ENCODE results near the gene UBP1.

The UBP1 gene

DNA sequence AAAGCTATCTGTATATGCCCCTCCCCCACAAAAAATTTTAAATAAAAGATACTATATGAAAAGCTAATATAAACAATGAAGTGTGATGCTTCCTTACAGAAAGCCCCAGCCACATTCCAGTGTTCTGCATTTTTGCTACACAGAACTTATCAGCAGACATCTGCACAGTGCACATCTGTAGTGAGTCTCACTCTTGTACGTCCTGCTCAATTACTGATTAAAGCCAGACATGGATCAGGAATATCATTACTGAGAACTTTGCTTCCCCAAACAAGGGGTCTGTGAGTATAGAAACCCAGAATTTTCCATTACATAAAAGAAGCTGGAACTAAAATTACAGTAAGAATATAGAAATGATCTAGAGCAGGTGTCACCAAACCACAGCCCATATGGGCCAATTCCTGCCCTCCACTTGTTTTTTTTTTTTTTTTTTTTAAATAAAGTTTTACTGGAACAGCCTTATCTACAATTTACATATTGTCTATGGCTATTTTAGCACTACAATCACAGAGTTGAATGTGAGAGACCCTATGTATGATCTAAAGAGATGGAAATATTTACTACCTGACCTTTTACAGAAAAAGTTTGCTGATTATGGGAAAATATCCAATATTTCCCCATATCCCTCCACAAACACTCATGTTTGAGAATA lies 45.7 kb downstream of the UBP1 start:
- no peak overlapping the region for H3K23ac ChIP-seq (ENCODE audit: low read length)
- no peaks in the 10 kb centered on the region for H3K4me1 ChIP-seq (ENCODE audit: control insufficient read depth, low read depth, low read length)
- H2BK15ac ChIP-seq (replicated peaks; ENCODE audit: low read depth) = no peak overlapping the region
- no peaks in the 10 kb centered on the region for H3K79me1 ChIP-seq (ENCODE audit: low read length)
- no peak overlapping the region for H2AK5ac ChIP-seq (ENCODE audit: low read length)
- no CpG with 5 or more reads among the region's 1 CpG for WGBS (ENCODE audit: extremely low coverage, insufficient coverage, low lambda C conversion rate)
- no peak overlapping the region for H2BK120ac ChIP-seq (ENCODE audit: low read depth, low read length)
- H3K18ac ChIP-seq (ENCODE audit: low read length) = no peak overlapping the region
- no peak overlapping the region for H3K4me2 ChIP-seq (ENCODE audit: low read length)
- H3K27ac ChIP-seq (ENCODE audit: low read depth, low read length) = no peak overlapping the region
- H3K36me3 ChIP-seq (ENCODE audit: control insufficient read depth, insufficient read depth, low read length) = peaks cover 10% of the 10 kb centered on the region
- no peak overlapping the region for H3K4me3 ChIP-seq (ENCODE audit: low read length)
- no peak overlapping the region for H3K4ac ChIP-seq (ENCODE audit: low read depth, low read length)
- no peak overlapping the region for H3K9ac ChIP-seq (ENCODE audit: low read length)
- no peak overlapping the region for H2BK5ac ChIP-seq (ENCODE audit: low read length)
- no peaks in the 10 kb centered on the region for H3K27me3 ChIP-seq (ENCODE audit: insufficient read depth, low read length, poor library complexity)
- H4K5ac ChIP-seq (ENCODE audit: low read length) = no peak overlapping the region
- no peak overlapping the region for H4K8ac ChIP-seq (ENCODE audit: low read depth, low read length)
- H3K79me2 ChIP-seq (ENCODE audit: control insufficient read depth, insufficient read depth, low read length) = no peaks in the 10 kb centered on the region
- no peak overlapping the region for H3K56ac ChIP-seq (ENCODE audit: low read length)
- DNase-seq = no peak

DNA sequence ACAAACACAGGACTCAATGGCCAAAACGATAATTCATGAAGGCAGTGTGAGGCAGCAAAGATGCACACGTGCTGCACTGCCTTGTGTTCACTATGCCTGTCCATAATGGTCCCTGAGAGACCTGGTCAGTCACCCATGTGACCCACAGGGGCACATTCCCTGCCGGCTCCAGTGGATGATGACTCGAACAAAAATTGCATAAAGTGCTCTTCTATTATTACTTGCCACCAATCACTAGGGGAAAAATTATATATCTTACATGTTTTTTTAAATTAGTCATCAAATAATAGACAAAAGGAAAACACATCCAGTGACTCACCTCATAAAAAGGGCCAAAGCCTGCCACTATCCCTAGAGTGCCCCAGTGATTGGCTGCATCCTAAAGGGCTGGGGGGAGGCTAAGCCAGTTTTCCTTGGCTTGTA lies 47.5 kb downstream of the UBP1 start:
- Histone ChIP-seq H3K4me3 (ENCODE audit: low read length) (no peak overlapping the region), H4K8ac (ENCODE audit: low read depth, low read length) (no peak overlapping the region), H3K18ac (ENCODE audit: low read length) (no peak overlapping the region), H3K4ac (ENCODE audit: low read depth, low read length) (no peak overlapping the region), H3K79me2 (ENCODE audit: control insufficient read depth, insufficient read depth, low read length) (no peaks in the 10 kb centered on the region), H3K27me3 (ENCODE audit: insufficient read depth, low read length, poor library complexity) (no peaks in the 10 kb centered on the region), H3K27ac (ENCODE audit: low read depth, low read length) (no peak overlapping the region), H2AK5ac (ENCODE audit: low read length) (no peak overlapping the region), H3K79me1 (ENCODE audit: low read length) (no peaks in the 10 kb centered on the region), H2BK15ac (replicated peaks; ENCODE audit: low read depth) (no peak overlapping the region), H3K4me1 (ENCODE audit: control insufficient read depth, low read depth, low read length) (no peaks in the 10 kb centered on the region), H3K36me3 (ENCODE audit: control insufficient read depth, insufficient read depth, low read length) (peaks cover 5% of the 10 kb centered on the region), H4K5ac (ENCODE audit: low read length) (no peak overlapping the region), H3K4me2 (ENCODE audit: low read length) (no peak overlapping the region), H3K56ac (ENCODE audit: low read length) (no peak overlapping the region), H2BK5ac (ENCODE audit: low read length) (no peak overlapping the region), H2BK120ac (ENCODE audit: low read depth, low read length) (no peak overlapping the region), H3K23ac (ENCODE audit: low read length) (no peak overlapping the region), H3K9ac (ENCODE audit: low read length) (no peak overlapping the region)
- DNase-seq = no peak
- no CpG with 5 or more reads among the region's 4 CpGs for WGBS (ENCODE audit: extremely low coverage, insufficient coverage, low lambda C conversion rate)

DNA sequence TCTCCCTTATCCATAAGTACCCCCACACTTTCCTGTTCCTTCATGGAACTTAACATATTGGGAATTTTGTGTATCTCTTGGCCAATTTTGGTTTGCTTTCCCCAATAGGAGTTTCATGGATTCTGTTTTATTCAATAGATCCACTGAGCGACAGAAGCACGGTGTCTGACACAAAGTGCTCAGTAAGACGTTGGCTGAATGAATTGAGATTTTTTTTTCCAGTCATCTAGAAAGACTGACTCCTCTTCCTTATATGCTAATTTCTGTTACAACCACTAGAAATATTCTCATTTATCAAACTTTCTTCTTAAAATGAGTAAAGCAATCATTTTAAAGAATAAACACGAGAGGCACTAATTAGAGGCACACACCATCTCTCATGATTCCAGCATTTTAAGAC lies 48.1 kb downstream of the UBP1 start:
- WGBS (ENCODE audit: extremely low coverage, insufficient coverage, low lambda C conversion rate) = no CpG with 5 or more reads among the region's 4 CpGs
- Histone ChIP-seq H3K27ac (ENCODE audit: low read depth, low read length) (no peak overlapping the region), H2BK5ac (ENCODE audit: low read length) (no peak overlapping the region), H2BK120ac (ENCODE audit: low read depth, low read length) (no peak overlapping the region), H3K4me2 (ENCODE audit: low read length) (no peak overlapping the region), H3K9ac (ENCODE audit: low read length) (no peak overlapping the region), H3K27me3 (ENCODE audit: insufficient read depth, low read length, poor library complexity) (no peaks in the 10 kb centered on the region), H3K4me3 (ENCODE audit: low read length) (no peak overlapping the region), H3K18ac (ENCODE audit: low read length) (no peak overlapping the region), H4K5ac (ENCODE audit: low read length) (no peak overlapping the region), H3K36me3 (ENCODE audit: control insufficient read depth, insufficient read depth, low read length) (peaks cover 5% of the 10 kb centered on the region), H3K79me2 (ENCODE audit: control insufficient read depth, insufficient read depth, low read length) (no peaks in the 10 kb centered on the region), H3K56ac (ENCODE audit: low read length) (no peak overlapping the region), H3K23ac (ENCODE audit: low read length) (no peak overlapping the region), H3K79me1 (ENCODE audit: low read length) (no peaks in the 10 kb centered on the region), H4K8ac (ENCODE audit: low read depth, low read length) (no peak overlapping the region), H3K4ac (ENCODE audit: low read depth, low read length) (no peak overlapping the region), H3K4me1 (ENCODE audit: control insufficient read depth, low read depth, low read length) (no peaks in the 10 kb centered on the region), H2BK15ac (replicated peaks; ENCODE audit: low read depth) (no peak overlapping the region), H2AK5ac (ENCODE audit: low read length) (no peak overlapping the region)
- DNase-seq = no peak

DNA sequence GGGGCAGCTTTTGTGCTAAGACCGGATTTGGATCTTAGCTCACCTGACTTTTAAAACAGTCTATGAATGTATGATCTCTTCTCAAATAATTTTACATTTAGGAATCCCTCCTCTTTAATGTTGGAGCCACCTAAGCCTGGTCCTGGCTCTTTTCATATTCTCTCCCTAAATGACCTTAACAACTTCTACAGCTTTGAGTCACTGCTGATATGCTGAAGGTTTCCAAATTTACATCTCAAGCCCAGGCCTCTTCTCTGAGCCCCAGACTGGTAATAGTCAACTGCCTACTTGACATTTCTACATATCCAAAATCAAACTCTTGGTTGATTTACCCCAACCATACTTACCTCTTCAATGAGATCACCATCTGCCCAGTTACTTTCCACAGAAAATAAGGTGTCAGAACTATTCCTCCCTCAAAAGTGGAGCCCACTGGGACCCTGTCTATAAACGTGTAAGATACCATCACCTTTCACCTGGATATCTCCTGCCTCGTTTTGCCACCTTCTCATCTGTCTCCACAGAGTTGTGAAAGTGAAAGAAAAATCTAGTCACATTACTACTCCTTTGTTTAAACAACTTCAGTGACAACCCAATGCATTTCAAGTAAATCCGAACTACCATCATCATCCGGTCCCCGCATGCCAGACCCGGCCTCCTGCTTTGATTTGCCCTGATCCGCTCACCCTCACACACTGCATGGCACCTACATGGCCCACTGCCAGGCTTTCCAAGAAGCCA lies 48.8 kb downstream of the UBP1 start:
- no peak overlapping the region for H3K4me3 ChIP-seq (ENCODE audit: low read length)
- no peaks in the 10 kb centered on the region for H3K27me3 ChIP-seq (ENCODE audit: insufficient read depth, low read length, poor library complexity)
- H3K27ac ChIP-seq (ENCODE audit: low read depth, low read length) = no peak overlapping the region
- WGBS (ENCODE audit: extremely low coverage, insufficient coverage, low lambda C conversion rate) = no CpG with 5 or more reads among the region's 8 CpGs
- no peak overlapping the region for H4K8ac ChIP-seq (ENCODE audit: low read depth, low read length)
- peaks cover 5% of the 10 kb centered on the region for H3K36me3 ChIP-seq (ENCODE audit: control insufficient read depth, insufficient read depth, low read length)
- H3K79me1 ChIP-seq (ENCODE audit: low read length) = no peaks in the 10 kb centered on the region
- H3K79me2 ChIP-seq (ENCODE audit: control insufficient read depth, insufficient read depth, low read length) = no peaks in the 10 kb centered on the region
- no peak overlapping the region for H3K18ac ChIP-seq (ENCODE audit: low read length)
- no peak overlapping the region for H2BK120ac ChIP-seq (ENCODE audit: low read depth, low read length)
- H3K4ac ChIP-seq (ENCODE audit: low read depth, low read length) = no peak overlapping the region
- no peak overlapping the region for H2AK5ac ChIP-seq (ENCODE audit: low read length)
- H3K23ac ChIP-seq (ENCODE audit: low read length) = no peak overlapping the region
- H4K5ac ChIP-seq (ENCODE audit: low read length) = no peak overlapping the region
- H2BK15ac ChIP-seq (replicated peaks; ENCODE audit: low read depth) = no peak overlapping the region
- no peak overlapping the region for H3K4me2 ChIP-seq (ENCODE audit: low read length)
- no peaks in the 10 kb centered on the region for H3K4me1 ChIP-seq (ENCODE audit: control insufficient read depth, low read depth, low read length)
- no peak for DNase-seq
- no peak overlapping the region for H2BK5ac ChIP-seq (ENCODE audit: low read length)
- no peak overlapping the region for H3K56ac ChIP-seq (ENCODE audit: low read length)
- H3K9ac ChIP-seq (ENCODE audit: low read length) = no peak overlapping the region

DNA sequence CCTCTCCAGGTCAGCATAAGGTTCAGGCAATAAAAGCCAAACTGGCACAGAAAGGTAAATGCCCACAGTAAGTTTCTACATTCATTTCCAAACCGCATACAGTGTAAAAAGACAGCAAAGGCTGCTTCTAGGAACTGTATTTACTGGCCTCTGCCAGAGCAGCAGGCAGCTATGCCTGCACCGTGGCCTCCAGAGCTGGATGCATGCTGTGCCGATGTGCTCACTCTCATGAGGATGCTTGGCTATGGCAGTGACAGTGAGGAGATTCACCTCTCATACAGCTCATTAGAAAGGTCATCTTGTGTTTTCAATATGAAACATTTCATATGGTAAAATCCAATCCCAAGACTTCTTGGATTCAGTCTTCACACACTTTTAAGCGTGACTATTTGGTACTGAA lies 50.3 kb downstream of the UBP1 start:
- H3K36me3 ChIP-seq (ENCODE audit: control insufficient read depth, insufficient read depth, low read length) = peaks cover 3% of the 10 kb centered on the region
- no peak overlapping the region for H4K5ac ChIP-seq (ENCODE audit: low read length)

More for the DNA sequence above, 50.3 kb downstream of the UBP1 start:
- Histone ChIP-seq H3K9ac (ENCODE audit: low read length) (no peak overlapping the region), H3K27ac (ENCODE audit: low read depth, low read length) (no peak overlapping the region), H2BK5ac (ENCODE audit: low read length) (no peak overlapping the region), H3K4me1 (ENCODE audit: control insufficient read depth, low read depth, low read length) (no peaks in the 10 kb centered on the region), H3K79me2 (ENCODE audit: control insufficient read depth, insufficient read depth, low read length) (no peaks in the 10 kb centered on the region), H3K56ac (ENCODE audit: low read length) (no peak overlapping the region), H3K79me1 (ENCODE audit: low read length) (no peaks in the 10 kb centered on the region), H3K18ac (ENCODE audit: low read length) (no peak overlapping the region), H3K4ac (ENCODE audit: low read depth, low read length) (no peak overlapping the region), H3K4me2 (ENCODE audit: low read length) (no peak overlapping the region), H3K4me3 (ENCODE audit: low read length) (no peak overlapping the region), H2BK15ac (replicated peaks; ENCODE audit: low read depth) (no peak overlapping the region), H3K27me3 (ENCODE audit: insufficient read depth, low read length, poor library complexity) (no peaks in the 10 kb centered on the region), H3K23ac (ENCODE audit: low read length) (no peak overlapping the region), H2BK120ac (ENCODE audit: low read depth, low read length) (no peak overlapping the region), H2AK5ac (ENCODE audit: low read length) (no peak overlapping the region), H4K8ac (ENCODE audit: low read depth, low read length) (no peak overlapping the region)
- no peak for DNase-seq
- WGBS (ENCODE audit: extremely low coverage, insufficient coverage, low lambda C conversion rate) = no CpG with 5 or more reads among the region's 4 CpGs
